ENCODE data around the gene NHP2. TPM values are rescaled to one million over a fixed set of nuclear protein-coding genes. Genes with fewer than 3 reads are reported as not detected.

NHP2 gene
- total and polyA plus RNA-seq, 2 experiments from 2014 or later, result 435 to 455 TPM

DNA sequence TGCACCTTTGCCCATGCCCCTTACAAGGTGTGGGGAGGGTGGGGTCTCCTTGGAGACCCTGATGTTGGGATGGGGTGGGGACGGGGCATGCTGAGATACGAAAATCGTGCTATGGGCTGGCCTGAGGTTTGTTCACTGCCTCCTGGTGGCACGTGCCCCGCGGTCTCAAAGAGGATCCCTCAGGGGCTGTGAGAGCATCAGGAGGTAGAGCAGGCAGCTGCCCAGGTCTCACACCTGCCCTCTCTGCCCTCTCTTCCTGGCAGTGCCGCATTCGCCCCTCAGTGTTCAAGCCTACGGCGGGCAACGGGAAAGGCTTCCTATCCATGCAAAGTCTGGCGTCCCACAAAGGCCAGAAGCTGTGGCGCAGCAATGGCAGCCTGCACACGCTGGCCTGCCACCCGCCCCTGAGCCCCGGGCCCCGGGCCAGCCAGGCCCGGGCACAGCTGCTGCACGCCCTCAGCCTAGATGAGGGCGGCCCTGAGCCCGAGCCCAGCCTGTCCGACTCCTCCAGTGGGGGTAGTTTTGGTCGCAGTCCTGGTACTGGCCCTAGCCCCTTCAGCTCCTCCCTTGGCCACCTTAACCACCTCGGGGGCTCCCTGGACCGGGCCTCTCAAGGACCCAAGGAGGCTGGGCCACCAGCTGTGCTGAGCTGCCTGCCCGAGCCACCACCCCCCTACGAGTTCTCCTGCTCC is 33.6 kb downstream of the NHP2 start (continued):
- TF ChIP-seq, protein P1, sequence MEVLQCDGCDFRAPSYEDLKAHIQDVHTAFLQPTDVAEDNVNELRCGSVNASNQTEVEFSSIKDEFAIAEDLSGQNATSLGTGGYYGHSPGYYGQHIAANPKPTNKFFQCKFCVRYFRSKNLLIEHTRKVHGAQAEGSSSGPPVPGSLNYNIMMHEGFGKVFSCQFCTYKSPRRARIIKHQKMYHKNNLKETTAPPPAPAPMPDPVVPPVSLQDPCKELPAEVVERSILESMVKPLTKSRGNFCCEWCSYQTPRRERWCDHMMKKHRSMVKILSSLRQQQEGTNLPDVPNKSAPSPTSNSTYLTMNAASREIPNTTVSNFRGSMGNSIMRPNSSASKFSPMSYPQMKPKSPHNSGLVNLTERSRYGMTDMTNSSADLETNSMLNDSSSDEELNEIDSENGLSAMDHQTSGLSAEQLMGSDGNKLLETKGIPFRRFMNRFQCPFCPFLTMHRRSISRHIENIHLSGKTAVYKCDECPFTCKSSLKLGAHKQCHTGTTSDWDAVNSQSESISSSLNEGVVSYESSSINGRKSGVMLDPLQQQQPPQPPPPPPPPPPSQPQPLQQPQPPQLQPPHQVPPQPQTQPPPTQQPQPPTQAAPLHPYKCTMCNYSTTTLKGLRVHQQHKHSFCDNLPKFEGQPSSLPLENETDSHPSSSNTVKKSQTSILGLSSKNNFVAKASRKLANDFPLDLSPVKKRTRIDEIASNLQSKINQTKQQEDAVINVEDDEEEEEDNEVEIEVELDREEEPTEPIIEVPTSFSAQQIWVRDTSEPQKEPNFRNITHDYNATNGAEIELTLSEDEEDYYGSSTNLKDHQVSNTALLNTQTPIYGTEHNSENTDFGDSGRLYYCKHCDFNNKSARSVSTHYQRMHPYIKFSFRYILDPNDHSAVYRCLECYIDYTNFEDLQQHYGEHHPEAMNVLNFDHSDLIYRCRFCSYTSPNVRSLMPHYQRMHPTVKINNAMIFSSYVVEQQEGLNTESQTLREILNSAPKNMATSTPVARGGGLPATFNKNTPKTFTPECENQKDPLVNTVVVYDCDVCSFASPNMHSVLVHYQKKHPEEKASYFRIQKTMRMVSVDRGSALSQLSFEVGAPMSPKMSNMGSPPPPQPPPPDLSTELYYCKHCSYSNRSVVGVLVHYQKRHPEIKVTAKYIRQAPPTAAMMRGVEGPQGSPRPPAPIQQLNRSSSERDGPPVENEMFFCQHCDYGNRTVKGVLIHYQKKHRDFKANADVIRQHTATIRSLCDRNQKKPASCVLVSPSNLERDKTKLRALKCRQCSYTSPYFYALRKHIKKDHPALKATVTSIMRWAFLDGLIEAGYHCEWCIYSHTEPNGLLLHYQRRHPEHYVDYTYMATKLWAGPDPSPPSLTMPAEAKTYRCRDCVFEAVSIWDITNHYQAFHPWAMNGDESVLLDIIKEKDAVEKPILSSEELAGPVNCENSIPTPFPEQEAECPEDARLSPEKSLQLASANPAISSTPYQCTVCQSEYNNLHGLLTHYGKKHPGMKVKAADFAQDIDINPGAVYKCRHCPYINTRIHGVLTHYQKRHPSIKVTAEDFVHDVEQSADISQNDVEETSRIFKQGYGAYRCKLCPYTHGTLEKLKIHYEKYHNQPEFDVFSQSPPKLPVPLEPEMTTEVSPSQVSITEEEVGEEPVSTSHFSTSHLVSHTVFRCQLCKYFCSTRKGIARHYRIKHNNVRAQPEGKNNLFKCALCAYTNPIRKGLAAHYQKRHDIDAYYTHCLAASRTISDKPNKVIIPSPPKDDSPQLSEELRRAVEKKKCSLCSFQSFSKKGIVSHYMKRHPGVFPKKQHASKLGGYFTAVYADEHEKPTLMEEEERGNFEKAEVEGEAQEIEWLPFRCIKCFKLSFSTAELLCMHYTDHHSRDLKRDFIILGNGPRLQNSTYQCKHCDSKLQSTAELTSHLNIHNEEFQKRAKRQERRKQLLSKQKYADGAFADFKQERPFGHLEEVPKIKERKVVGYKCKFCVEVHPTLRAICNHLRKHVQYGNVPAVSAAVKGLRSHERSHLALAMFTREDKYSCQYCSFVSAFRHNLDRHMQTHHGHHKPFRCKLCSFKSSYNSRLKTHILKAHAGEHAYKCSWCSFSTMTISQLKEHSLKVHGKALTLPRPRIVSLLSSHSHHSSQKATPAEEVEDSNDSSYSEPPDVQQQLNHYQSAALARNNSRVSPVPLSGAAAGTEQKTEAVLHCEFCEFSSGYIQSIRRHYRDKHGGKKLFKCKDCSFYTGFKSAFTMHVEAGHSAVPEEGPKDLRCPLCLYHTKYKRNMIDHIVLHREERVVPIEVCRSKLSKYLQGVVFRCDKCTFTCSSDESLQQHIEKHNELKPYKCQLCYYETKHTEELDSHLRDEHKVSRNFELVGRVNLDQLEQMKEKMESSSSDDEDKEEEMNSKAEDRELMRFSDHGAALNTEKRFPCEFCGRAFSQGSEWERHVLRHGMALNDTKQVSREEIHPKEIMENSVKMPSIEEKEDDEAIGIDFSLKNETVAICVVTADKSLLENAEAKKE (CRISPR knock-in tag; IDR thresholded peaks at IDR 0.05), result no peak
- TF ChIP-seq NANOG (IDR thresholded peaks at IDR 0.05; ENCODE audit: borderline replicate concordance), result no peak
- TF ChIP-seq, protein P2, sequence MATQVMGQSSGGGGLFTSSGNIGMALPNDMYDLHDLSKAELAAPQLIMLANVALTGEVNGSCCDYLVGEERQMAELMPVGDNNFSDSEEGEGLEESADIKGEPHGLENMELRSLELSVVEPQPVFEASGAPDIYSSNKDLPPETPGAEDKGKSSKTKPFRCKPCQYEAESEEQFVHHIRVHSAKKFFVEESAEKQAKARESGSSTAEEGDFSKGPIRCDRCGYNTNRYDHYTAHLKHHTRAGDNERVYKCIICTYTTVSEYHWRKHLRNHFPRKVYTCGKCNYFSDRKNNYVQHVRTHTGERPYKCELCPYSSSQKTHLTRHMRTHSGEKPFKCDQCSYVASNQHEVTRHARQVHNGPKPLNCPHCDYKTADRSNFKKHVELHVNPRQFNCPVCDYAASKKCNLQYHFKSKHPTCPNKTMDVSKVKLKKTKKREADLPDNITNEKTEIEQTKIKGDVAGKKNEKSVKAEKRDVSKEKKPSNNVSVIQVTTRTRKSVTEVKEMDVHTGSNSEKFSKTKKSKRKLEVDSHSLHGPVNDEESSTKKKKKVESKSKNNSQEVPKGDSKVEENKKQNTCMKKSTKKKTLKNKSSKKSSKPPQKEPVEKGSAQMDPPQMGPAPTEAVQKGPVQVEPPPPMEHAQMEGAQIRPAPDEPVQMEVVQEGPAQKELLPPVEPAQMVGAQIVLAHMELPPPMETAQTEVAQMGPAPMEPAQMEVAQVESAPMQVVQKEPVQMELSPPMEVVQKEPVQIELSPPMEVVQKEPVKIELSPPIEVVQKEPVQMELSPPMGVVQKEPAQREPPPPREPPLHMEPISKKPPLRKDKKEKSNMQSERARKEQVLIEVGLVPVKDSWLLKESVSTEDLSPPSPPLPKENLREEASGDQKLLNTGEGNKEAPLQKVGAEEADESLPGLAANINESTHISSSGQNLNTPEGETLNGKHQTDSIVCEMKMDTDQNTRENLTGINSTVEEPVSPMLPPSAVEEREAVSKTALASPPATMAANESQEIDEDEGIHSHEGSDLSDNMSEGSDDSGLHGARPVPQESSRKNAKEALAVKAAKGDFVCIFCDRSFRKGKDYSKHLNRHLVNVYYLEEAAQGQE (IDR thresholded peaks at IDR 0.05; ENCODE audit: unreplicated experiment), result no peak
- TF ChIP-seq, protein P3, sequence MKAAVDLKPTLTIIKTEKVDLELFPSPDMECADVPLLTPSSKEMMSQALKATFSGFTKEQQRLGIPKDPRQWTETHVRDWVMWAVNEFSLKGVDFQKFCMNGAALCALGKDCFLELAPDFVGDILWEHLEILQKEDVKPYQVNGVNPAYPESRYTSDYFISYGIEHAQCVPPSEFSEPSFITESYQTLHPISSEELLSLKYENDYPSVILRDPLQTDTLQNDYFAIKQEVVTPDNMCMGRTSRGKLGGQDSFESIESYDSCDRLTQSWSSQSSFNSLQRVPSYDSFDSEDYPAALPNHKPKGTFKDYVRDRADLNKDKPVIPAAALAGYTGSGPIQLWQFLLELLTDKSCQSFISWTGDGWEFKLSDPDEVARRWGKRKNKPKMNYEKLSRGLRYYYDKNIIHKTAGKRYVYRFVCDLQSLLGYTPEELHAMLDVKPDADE (IDR thresholded peaks at IDR 0.05), result no peak
